Measurements from ENCODE around the gene SPNS3. TPM values are rescaled to one million over a fixed set of nuclear protein-coding genes. Genes with fewer than 3 reads are reported as not detected.

Gene SPNS3
- polyA plus RNA-seq, 2 of the 4 experiments (the other 2 are of a cell fraction): not detected

DNA sequence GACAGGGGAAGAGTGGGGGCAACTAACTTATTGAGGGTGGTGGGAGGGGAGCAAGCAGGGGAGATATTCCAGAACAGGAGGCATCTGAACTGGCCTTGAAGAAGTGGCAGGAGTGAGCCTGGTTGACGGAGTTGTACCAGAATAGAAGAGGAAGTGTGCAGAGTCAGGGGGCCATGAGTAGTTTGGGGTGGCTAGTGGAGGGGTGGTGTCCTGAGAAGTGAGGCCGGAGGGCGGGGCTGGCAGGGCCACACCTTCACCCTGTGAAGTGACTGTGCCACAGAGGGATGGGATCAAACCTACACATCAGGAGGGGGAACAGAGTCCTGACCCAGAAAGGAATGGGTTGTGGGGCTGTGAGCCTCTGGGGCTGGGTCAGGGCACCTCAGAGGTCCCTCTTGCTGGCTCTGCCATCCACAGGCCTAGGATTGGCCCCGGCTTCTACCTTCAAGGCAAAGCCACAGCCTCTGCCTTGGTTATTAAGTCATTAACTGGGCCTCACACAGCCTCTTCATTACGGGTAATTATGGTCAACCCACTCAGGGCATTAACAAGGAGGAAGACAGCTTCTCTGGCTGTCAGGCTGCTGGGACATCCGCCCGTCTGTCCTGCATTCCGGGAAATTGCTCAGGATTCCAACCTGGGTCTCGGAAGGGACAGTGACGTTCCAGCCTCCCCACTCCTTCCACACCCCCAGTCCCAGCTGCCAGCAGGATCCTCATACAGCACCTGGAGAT, 77.6 kb downstream of the SPNS3 start:
- Histone ChIP-seq H3K27ac (no peak overlapping the region), H3K4me3 (no peak overlapping the region), H3K9me3 (no peaks in the 10 kb centered on the region), H3K4me2 (no peak overlapping the region), H3K4me1 (no peaks in the 10 kb centered on the region)
- TF ChIP-seq, protein P1, sequence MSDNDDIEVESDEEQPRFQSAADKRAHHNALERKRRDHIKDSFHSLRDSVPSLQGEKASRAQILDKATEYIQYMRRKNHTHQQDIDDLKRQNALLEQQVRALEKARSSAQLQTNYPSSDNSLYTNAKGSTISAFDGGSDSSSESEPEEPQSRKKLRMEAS (IDR thresholded peaks at IDR 0.05): no peak
- TF ChIP-seq POLR2AphosphoS2 (conservative IDR thresholded peaks at IDR 0.05; ENCODE audit: low read length): no peak
- no peak for TF ChIP-seq FOSB (CRISPR knock-in tag; IDR thresholded peaks at IDR 0.05)
- TF ChIP-seq, protein P2, sequence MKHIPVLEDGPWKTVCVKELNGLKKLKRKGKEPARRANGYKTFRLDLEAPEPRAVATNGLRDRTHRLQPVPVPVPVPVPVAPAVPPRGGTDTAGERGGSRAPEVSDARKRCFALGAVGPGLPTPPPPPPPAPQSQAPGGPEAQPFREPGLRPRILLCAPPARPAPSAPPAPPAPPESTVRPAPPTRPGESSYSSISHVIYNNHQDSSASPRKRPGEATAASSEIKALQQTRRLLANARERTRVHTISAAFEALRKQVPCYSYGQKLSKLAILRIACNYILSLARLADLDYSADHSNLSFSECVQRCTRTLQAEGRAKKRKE (CRISPR knock-in tag; IDR thresholded peaks at IDR 0.05; ENCODE audit: low read depth): no peak
- no peak for TF ChIP-seq NR3C1 (IDR thresholded peaks at IDR 0.05)
- TF ChIP-seq, protein P3, sequence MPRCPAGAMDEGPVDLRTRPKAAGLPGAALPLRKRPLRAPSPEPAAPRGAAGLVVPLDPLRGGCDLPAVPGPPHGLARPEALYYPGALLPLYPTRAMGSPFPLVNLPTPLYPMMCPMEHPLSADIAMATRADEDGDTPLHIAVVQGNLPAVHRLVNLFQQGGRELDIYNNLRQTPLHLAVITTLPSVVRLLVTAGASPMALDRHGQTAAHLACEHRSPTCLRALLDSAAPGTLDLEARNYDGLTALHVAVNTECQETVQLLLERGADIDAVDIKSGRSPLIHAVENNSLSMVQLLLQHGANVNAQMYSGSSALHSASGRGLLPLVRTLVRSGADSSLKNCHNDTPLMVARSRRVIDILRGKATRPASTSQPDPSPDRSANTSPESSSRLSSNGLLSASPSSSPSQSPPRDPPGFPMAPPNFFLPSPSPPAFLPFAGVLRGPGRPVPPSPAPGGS (IDR thresholded peaks at IDR 0.05): no peak
- no peak for TF ChIP-seq RFX5 (IDR thresholded peaks at IDR 0.05)
- TF ChIP-seq, protein P4, sequence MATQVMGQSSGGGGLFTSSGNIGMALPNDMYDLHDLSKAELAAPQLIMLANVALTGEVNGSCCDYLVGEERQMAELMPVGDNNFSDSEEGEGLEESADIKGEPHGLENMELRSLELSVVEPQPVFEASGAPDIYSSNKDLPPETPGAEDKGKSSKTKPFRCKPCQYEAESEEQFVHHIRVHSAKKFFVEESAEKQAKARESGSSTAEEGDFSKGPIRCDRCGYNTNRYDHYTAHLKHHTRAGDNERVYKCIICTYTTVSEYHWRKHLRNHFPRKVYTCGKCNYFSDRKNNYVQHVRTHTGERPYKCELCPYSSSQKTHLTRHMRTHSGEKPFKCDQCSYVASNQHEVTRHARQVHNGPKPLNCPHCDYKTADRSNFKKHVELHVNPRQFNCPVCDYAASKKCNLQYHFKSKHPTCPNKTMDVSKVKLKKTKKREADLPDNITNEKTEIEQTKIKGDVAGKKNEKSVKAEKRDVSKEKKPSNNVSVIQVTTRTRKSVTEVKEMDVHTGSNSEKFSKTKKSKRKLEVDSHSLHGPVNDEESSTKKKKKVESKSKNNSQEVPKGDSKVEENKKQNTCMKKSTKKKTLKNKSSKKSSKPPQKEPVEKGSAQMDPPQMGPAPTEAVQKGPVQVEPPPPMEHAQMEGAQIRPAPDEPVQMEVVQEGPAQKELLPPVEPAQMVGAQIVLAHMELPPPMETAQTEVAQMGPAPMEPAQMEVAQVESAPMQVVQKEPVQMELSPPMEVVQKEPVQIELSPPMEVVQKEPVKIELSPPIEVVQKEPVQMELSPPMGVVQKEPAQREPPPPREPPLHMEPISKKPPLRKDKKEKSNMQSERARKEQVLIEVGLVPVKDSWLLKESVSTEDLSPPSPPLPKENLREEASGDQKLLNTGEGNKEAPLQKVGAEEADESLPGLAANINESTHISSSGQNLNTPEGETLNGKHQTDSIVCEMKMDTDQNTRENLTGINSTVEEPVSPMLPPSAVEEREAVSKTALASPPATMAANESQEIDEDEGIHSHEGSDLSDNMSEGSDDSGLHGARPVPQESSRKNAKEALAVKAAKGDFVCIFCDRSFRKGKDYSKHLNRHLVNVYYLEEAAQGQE (IDR thresholded peaks at IDR 0.05): no peak
- no peak for TF ChIP-seq FOSL2 (IDR thresholded peaks at IDR 0.05)
- TF ChIP-seq FOSL2 (CRISPR knock-in tag; IDR thresholded peaks at IDR 0.05): no peak
- TF ChIP-seq CHD4 (IDR thresholded peaks at IDR 0.05; ENCODE audit: borderline replicate concordance): no peak
- POLR2A ChIA-PET: no interaction called here
- DNase-seq (ENCODE audit: low read depth in 1 of 2, low spot score in 1 of 2): no peak
- CTCF ChIA-PET: interaction anchor here (1.0 to 2.3 kb wide), 5 partner anchors 9 to 666 kb away, joined by 3 to 11 read pairs (median 3); no protein-coding TSS in a partner anchor
- no peak for FAIRE-seq
- WGBS (ENCODE audit: missing lambda C conversion rate): 82% methylated on average over 10 of the region's 10 CpGs
- no peak for ATAC-seq

DNA sequence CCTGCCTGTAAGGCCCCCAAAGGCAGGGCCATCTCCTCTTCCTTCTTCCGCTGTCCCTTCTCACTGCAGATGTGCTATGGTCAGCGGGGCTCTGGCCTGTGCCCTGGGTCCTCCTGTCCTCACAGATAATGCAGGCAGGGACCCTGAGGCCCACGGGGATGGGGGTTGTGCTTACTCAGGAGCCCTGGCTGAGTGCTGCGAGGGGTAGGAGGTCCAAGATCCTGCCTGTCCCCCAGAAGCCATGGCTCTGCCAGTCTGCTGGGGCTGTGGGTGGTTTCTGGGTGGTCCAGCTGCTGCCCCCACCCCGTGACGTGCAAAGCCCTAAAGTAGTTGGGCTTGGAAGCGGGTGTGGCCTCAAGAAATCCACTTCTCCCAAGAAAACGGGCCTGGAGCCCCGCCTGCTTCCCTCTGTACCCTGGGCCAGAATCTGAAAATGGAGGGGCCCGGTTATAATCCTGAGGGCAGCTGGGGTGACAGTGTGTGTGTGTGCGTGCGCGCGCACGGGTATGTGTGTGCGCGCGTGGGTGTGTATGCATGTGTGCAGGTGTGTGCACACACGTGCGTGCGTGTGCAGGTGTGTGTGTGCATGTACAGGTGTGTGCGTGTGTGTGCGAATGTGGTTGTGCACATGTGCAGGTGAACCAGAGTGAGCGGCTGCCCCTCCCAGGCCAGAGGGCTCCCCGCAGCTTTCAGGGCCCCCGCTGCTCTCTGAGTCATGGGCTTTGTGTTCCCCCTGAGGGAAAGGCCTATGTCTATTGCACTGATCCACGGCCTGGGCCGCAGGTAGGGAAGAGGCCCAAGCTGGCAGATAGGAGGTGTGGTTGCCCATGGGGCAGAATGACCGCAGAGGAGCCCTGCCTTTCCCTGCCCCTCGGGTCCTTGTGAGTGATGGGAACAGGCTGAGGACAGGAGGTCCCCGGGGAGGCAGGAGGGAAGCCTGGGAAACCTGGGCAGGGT, 78.7 kb downstream of the SPNS3 start:
- no peak for ATAC-seq
- TF ChIP-seq BHLHE40 (IDR thresholded peaks at IDR 0.05; ENCODE audit: low read depth, low read length) (no peak), RAD21 (conservative IDR thresholded peaks at IDR 0.05 in 1 of 2, IDR thresholded peaks at IDR 0.05 in 1 of 2) (no peak)
- TF ChIP-seq, protein P4 (IDR thresholded peaks at IDR 0.05): no peak
- FAIRE-seq: no peak
- CTCF ChIA-PET: interaction anchor here (1.4 to 2.3 kb wide), 3 partner anchors 8 to 92 kb away, joined by 5 to 11 read pairs (median 6); no protein-coding TSS in a partner anchor
- H3K4me1 ChIP-seq: no peaks in the 10 kb centered on the region
- H3K4me2 ChIP-seq: no peak overlapping the region
- no peak overlapping the region for H3K4me3 ChIP-seq
- WGBS (ENCODE audit: missing lambda C conversion rate): 81% methylated on average over 28 of the region's 31 CpGs
- H3K9me3 ChIP-seq: no peaks in the 10 kb centered on the region
- no peak overlapping the region for H3K27ac ChIP-seq
- POLR2A ChIA-PET: no interaction called here
- no peak for DNase-seq (ENCODE audit: low read depth in 1 of 2, low spot score in 1 of 2)

Measured in A549 (cell line).